ENCODE results near the gene SHROOM3. TPM values are rescaled to one million over a fixed set of nuclear protein-coding genes. Genes with fewer than 3 reads are reported as not detected.

Gene SHROOM3
- total RNA-seq, 1 experiment from 2014 or later = 10.0 TPM

GRCh38 chr4:76821641-76822040 lies 386.6 kb downstream of the SHROOM3 start:
- DNase-seq (ENCODE audit: low read depth) = no peak

- DNase-seq (ENCODE audit: low read depth) = no peak
Observed at GRCh38 chr4:76822303-76822702, 387.3 kb downstream of the SHROOM3 start.

- no peak for DNase-seq (ENCODE audit: low read depth)
Observed at GRCh38 chr4:76823495-76823894, 388.5 kb downstream of the SHROOM3 start.

- DNase-seq (ENCODE audit: low read depth) = no peak
Observed at GRCh38 chr4:76830612-76830963, 395.6 kb downstream of the SHROOM3 start.

- DNase-seq (ENCODE audit: low read depth) = peak; percentile 87
Observed at GRCh38 chr4:76830964-76831703, 396.1 kb downstream of the SHROOM3 start.

GRCh38 chr4:76831711-76832373 lies 396.8 kb downstream of the SHROOM3 start:
- no peak for DNase-seq (ENCODE audit: low read depth)

Other genes with a start within 250 kb of the SHROOM3 start
- 151 and 165 TPM in 2 replicates for gene SCARB2, start 221.4 kb upstream of the SHROOM3 start, total RNA-seq (2014; rRNA removed; shearing (Covaris generic))
- gene FAM47E, start 183.5 kb upstream of the SHROOM3 start, total RNA-seq (2014; rRNA removed; shearing (Covaris generic)) = 0.20 and 1.4 TPM in 2 replicates
- gene STBD1, start 128.5 kb upstream of the SHROOM3 start, total RNA-seq (2014; rRNA removed; shearing (Covaris generic)) = 10.1 and 12.0 TPM in 2 replicates
- not detected in 2 replicates for gene CCDC158, start 14.1 kb upstream of the SHROOM3 start, total RNA-seq (2014; rRNA removed; shearing (Covaris generic))

Measured in RPMI7951 (cell line).